Endothelial cell of umbilical vein (primary cell): Measurements from ENCODE around the gene RALGPS2. TPM values are rescaled to one million over a fixed set of nuclear protein-coding genes. Genes with fewer than 3 reads are reported as not detected.

Experiments
- BruUV-seq: library from RNA; stranded (reverse); fragments of 400-500 nt; replicated peaks from 2 replicates; lab custom pipeline; 2021; lab: Mats Ljungman, UMichigan
- CTCF ChIA-PET: fragments of 300-600, 350-600 bp; sonication (Branson Sonifier 250); formaldehyde crosslinking; loops from one replicate; lab custom pipeline; 2021; ENCODE audit warnings: antibody characterized with exemption, inconsistent platforms; lab: Charles Lee
- POLR2A ChIA-PET: fragments of 300-600, 350-600 bp; sonication (Branson Sonifier 250); formaldehyde crosslinking; loops from one replicate; lab custom pipeline; 2021; ENCODE audit warnings: antibody characterized with exemption, inconsistent platforms; lab: Charles Lee
- DNase-seq: peaks from one replicate; pipeline ENCODE4 v3.0.0-alpha.2; 2011; ENCODE audit warnings: low read depth, low spot score
- FAIRE-seq: peaks from 2 replicates; lab custom pipeline; 2011; peaks lifted over from hg19 to GRCh38; lab: Jason Lieb, UNC
- H2AFZ ChIP-seq: 2 replicates; pipeline ENCODE4 v1.6.0; 2012; ENCODE audit warnings: low read depth, low read length, control low read depth, inconsistent platforms
- H3K27ac ChIP-seq: 2 replicates; pipeline ENCODE4 v1.5.1; 2011; ENCODE audit warnings: low read depth, mild to moderate bottlenecking, control low read depth, low read length, moderate library complexity; ENCODE audit not compliant: insufficient read depth
- H3K27me3 ChIP-seq, 2 experiments: 2 replicates each; pipeline versions ENCODE4 v1.6.0 to v1.6.1; 2011; ENCODE audit warnings: low read length in 2 of 2, mixed read lengths in 1 of 2; ENCODE audit not compliant: control insufficient read depth in 2 of 2, insufficient read depth in 2 of 2
- H3K36me3 ChIP-seq, 2 experiments: 2 replicates in 1 of 2; 3 replicates in 1 of 2; pipeline ENCODE4 v1.5.1; 2011; ENCODE audit warnings: low read length in 2 of 2, mild to moderate bottlenecking in 1 of 2, moderate library complexity in 1 of 2; ENCODE audit not compliant: control insufficient read depth in 2 of 2, insufficient read depth in 2 of 2; ENCODE audit errors: extremely low read depth in 1 of 2
- H3K4me1 ChIP-seq: 3 replicates; pipeline ENCODE4 v1.5.1; 2011; ENCODE audit warnings: mild to moderate bottlenecking, low read length; ENCODE audit not compliant: control insufficient read depth, insufficient read depth; ENCODE audit errors: extremely low read depth
- H3K4me2 ChIP-seq: 2 replicates; pipeline ENCODE4 v1.6.1; 2011; ENCODE audit warnings: low read length, control low read depth, mixed read lengths; ENCODE audit not compliant: insufficient read depth
- H3K4me3 ChIP-seq, 3 experiments: fragments of 200-600 bp in 1 of 3; sonication (generic), shearing (Covaris generic) in 1 of 3; replicated peaks in 1 of 3; 2 replicates each; pipeline ENCODE4 v1.5.1; 2011 to 2016; ENCODE audit warnings: control low read depth in 3 of 3, low read length in 3 of 3, mild to moderate bottlenecking in 2 of 3, inconsistent platforms in 1 of 3, low read depth in 1 of 3, moderate library complexity in 1 of 3; ENCODE audit not compliant: insufficient read depth in 1 of 3
- H3K79me2 ChIP-seq: 2 replicates; pipeline ENCODE4 v1.6.0; 2012; ENCODE audit warnings: low read length, inconsistent platforms; ENCODE audit not compliant: control insufficient read depth, insufficient read depth
- H3K9ac ChIP-seq: replicated peaks from 2 replicates; pipeline ENCODE3; 2011; ENCODE audit warnings: low read length, control low read depth; ENCODE audit not compliant: insufficient read depth; ENCODE audit errors: extremely low read depth
- H3K9me1 ChIP-seq: replicated peaks from 3 replicates; pipeline ENCODE4 v1.6.0; 2011; ENCODE audit warnings: mild to moderate bottlenecking, low read length; ENCODE audit not compliant: control insufficient read depth, insufficient read depth; ENCODE audit errors: extremely low read depth
- H3K9me3 ChIP-seq: replicated peaks from 2 replicates; pipeline ENCODE4 v1.5.1; 2012; ENCODE audit warnings: low read length, inconsistent platforms; ENCODE audit not compliant: control insufficient read depth, insufficient read depth
- H4K20me1 ChIP-seq: replicated peaks from 2 replicates; pipeline ENCODE3; 2011; ENCODE audit warnings: mild to moderate bottlenecking, low read length; ENCODE audit not compliant: control insufficient read depth, insufficient read depth; ENCODE audit errors: extremely low read depth
- CTCF ChIP-seq, 2 donors: IDR thresholded peaks; 1 replicate in 1 of 2; 2 replicates in 1 of 2; pipeline ENCODE4 v1.5.1; 2011; ENCODE audit warnings: low read length in 2 of 2, mild to moderate bottlenecking in 2 of 2, moderate library complexity in 2 of 2, control low read depth in 1 of 2, inconsistent platforms in 1 of 2, low read depth in 1 of 2; ENCODE audit not compliant: insufficient read depth in 1 of 2; ENCODE audit errors: extremely low read depth in 1 of 2
- EZH2 ChIP-seq: IDR thresholded peaks from 2 replicates; pipeline ENCODE4 v1.6.1; 2012; ENCODE audit warnings: borderline replicate concordance, low read depth, mild to moderate bottlenecking, moderate library complexity, low read length, inconsistent platforms; ENCODE audit not compliant: severe bottlenecking
- FOS ChIP-seq: IDR thresholded peaks from 2 replicates; pipeline ENCODE4 v1.6.1; 2011; ENCODE audit warnings: mild to moderate bottlenecking, low read length, moderate library complexity, borderline replicate concordance; ENCODE audit not compliant: insufficient read depth
- GATA2 ChIP-seq: IDR thresholded peaks from 2 replicates; pipeline ENCODE4 v1.7.0; 2011; ENCODE audit warnings: low read depth, mild to moderate bottlenecking, moderate library complexity, mixed read lengths, low read length; ENCODE audit not compliant: insufficient read length, insufficient read depth
- JUN ChIP-seq: IDR thresholded peaks from 2 replicates; pipeline ENCODE4 v1.6.1; 2011; ENCODE audit warnings: borderline replicate concordance, low read depth; ENCODE audit not compliant: insufficient read length, insufficient read depth
- MAX ChIP-seq: IDR thresholded peaks from 2 replicates; pipeline ENCODE4 v1.6.1; 2011; ENCODE audit not compliant: insufficient read depth, insufficient read length
- MYC ChIP-seq: IDR thresholded peaks from one replicate; pipeline ENCODE4 v1.6.1; 2011; ENCODE audit warnings: mild to moderate bottlenecking, low read depth, low read length
- POLR2A ChIP-seq: IDR thresholded peaks from 2 replicates; pipeline ENCODE4 v1.6.1; 2012; ENCODE audit warnings: low read depth, mild to moderate bottlenecking, control low read depth, low read length
- POLR2AphosphoS5 ChIP-seq: IDR thresholded peaks from 2 replicates; pipeline ENCODE4 v1.6.1; 2012; ENCODE audit warnings: low read depth, mild to moderate bottlenecking, control low read depth, low read length, moderate library complexity; ENCODE audit not compliant: insufficient read depth
- dilution Hi-C: fragments of 300-500 bp; cut with MboI; formaldehyde crosslinking; loops from one replicate; pipeline ENCODE4 v1.15.0; 2019; ENCODE audit warnings: low sequenced_read_pairs; ENCODE audit not compliant: extremely low pct_ligation_motif_present
- intact Hi-C: fragments of 100-400 bp; cut with micrococcal nuclease; formaldehyde crosslinking; loops from one replicate; pipeline ENCODE4 v1.10.0; 2022
- polyA plus RNA-seq, 4 experiments: library from polyadenylated mRNA; depleted of rRNA in 3 of 4; stranded (reverse) in 3 of 4; unstranded in 1 of 4; fragments of >200 nt; gene quantifications; 2 replicates each; pipeline versions ENCODE4 v1.2.1 to v1.2.3, GENCODE V29; 2011 to 2012; ENCODE audit warnings: missing spikeins in 1 of 4
- total RNA-seq: library from RNA; stranded (reverse); gene quantifications from 2 replicates; pipeline ENCODE4 v1.2.3, GENCODE V29; 2021

Gene RALGPS2
- total and polyA plus RNA-seq, 2 donors (not counting 3 experiments of a cell fraction or from before 2014, with no cell fraction given), result 4.6 to 27.7 TPM

DNA sequence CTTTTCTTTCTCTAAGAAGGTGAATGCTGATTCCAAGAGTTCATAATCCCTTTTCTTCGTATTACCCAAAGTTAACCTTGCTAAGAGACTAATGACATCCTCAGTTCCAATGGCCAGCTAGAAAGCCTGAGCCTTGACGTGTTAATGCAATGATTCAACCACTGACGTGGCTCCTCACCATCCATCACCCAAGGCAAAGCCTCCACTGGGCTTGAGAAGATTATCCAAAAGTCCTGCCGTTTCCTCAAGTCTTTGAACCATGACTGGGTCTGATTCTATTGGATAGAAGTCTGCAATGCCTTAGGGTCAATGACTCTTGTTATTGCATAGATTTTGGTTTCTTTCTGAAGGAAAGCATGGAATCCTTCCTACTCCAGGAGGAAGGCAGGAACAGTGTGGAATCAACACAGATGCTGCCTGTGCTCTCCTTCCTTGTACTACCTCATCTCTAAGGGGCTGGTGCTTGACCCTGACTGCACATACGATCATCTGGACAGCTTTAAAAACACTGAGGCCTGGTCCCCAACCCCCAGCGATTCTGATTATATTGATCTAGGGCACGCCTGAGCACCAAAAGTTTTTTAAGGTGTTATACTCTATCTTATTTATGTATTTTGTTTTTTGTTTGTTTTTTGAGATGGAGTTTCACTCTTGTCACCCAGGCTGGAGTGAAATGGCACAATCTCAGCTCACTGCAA is 215.2 kb downstream of the RALGPS2 start:
- BruUV-seq, result no TSS peak
- ChIA-PET POLR2A (no interaction called here), CTCF (no interaction called here)
- no peak for FAIRE-seq
- Histone ChIP-seq H3K27ac (no peak overlapping the region), H4K20me1 (no peaks in the 10 kb centered on the region), H3K9ac (no peak overlapping the region), H3K4me1 (no peaks in the 10 kb centered on the region), H3K9me3 (no peaks in the 10 kb centered on the region), H3K4me3 (no peak overlapping the region), H3K4me2 (no peak overlapping the region), H3K36me3 (no peaks in the 10 kb centered on the region), H2AFZ (no peak overlapping the region), H3K9me1 (no peaks in the 10 kb centered on the region), H3K79me2 (no peaks in the 10 kb centered on the region), H3K27me3 (peaks cover 0 to 5% of the 10 kb centered on the region in 2 experiments)
- DNase-seq, result no peak
- TF ChIP-seq FOS (no peak), JUN (no peak), POLR2AphosphoS5 (no peak), CTCF (IDR thresholded peaks at IDR 0.05; ENCODE audit: extremely low read depth in 1 of 2, insufficient read depth in 1 of 2, low read depth in 1 of 2, low read length in 2 of 2) (no peak)
- dilution Hi-C loops (no loop called here), intact Hi-C loops (no loop called here)

GRCh38 chr1:178941261-178941689 is 216.2 kb downstream of the RALGPS2 start:
- Histone ChIP-seq H2AFZ (no peak overlapping the region), H3K4me3 (no peak overlapping the region), H3K27ac (no peak overlapping the region), H3K4me2 (no peak overlapping the region), H3K9me3 (no peaks in the 10 kb centered on the region), H3K36me3 (no peaks in the 10 kb centered on the region), H3K4me1 (no peaks in the 10 kb centered on the region), H3K9ac (no peak overlapping the region), H3K79me2 (no peaks in the 10 kb centered on the region), H3K27me3 (peaks cover 0 to 5% of the 10 kb centered on the region in 2 experiments), H4K20me1 (no peaks in the 10 kb centered on the region), H3K9me1 (no peaks in the 10 kb centered on the region)
- DNase-seq (no peak), FAIRE-seq (no peak)
- no TSS peak for BruUV-seq
- no peak for TF ChIP-seq EZH2
- TF ChIP-seq MYC, result no peak
- no peak for TF ChIP-seq POLR2A
- no peak for TF ChIP-seq CTCF (IDR thresholded peaks at IDR 0.05; ENCODE audit: extremely low read depth in 1 of 2, insufficient read depth in 1 of 2, low read depth in 1 of 2, low read length in 2 of 2)
- no peak for TF ChIP-seq MAX
- TF ChIP-seq FOS, result no peak
- no peak for TF ChIP-seq JUN
- no peak for TF ChIP-seq POLR2AphosphoS5
- TF ChIP-seq GATA2, result no peak
- ChIA-PET POLR2A (no interaction called here), CTCF (no interaction called here)
- intact Hi-C loops, result no loop called here
- dilution Hi-C loops, result no loop called here
